PC-9 (cell line): ENCODE data around the gene SAFB2.

ENCODE experiments used
- CTCF ChIP-seq: fragments of 200-600 bp; sonication (generic); conservative IDR thresholded peaks from 2 replicates; pipeline ENCODE4 v1.6.1; 2017; ENCODE audit warnings: mixed run types, antibody characterized with exemption, mild to moderate bottlenecking, moderate library complexity
- EZH2 ChIP-seq: fragments of 200-600 bp; sonication (generic); IDR thresholded peaks from 2 replicates; pipeline ENCODE4 v1.8.0; 2017; ENCODE audit warnings: antibody characterized with exemption, low read depth

- TF ChIP-seq EZH2 (no peak), CTCF (no peak)
These were observed 32.3 kb downstream of the SAFB2 start for GRCh38 chr19:5590151-5590864.
